Panc1 (cell line): Measurements from ENCODE around the gene PRKACG. TPM values are rescaled to one million over a fixed set of nuclear protein-coding genes. Genes with fewer than 3 reads are reported as not detected.

Source experiments
- ATAC-seq: fragments of 200-7000 bp; cut with Tn5 transposase; 2 replicates; pipeline ENCODE4 v1.9.1; 2020; ENCODE audit warnings: mild to moderate bottlenecking, moderate library complexity
- BruUV-seq: library from RNA; stranded (reverse); fragments of 400-500 nt; replicated peaks from 2 replicates; lab custom pipeline; 2021; lab: Mats Ljungman, UMichigan
- CTCF ChIA-PET: fragments of 300-600 bp; sonication (Branson Sonifier 250); formaldehyde crosslinking; loops from one replicate; lab custom pipeline; 2022; ENCODE audit warnings: antibody characterized with exemption; lab: Charles Lee
- POLR2A ChIA-PET: fragments of 300-600 bp; sonication (Branson Sonifier 250); formaldehyde crosslinking; loops from one replicate; lab custom pipeline; 2022; ENCODE audit warnings: antibody characterized with exemption; lab: Charles Lee
- DNase-seq: peaks from one replicate; pipeline ENCODE4 v3.0.0-alpha.2; 2010; ENCODE audit warnings: low read depth, low spot score
- H3K27ac ChIP-seq: 2 replicates; pipeline ENCODE4 v1.5.1; 2011; ENCODE audit warnings: mild to moderate bottlenecking, low read length, inconsistent platforms
- H3K27me3 ChIP-seq: fragments of 200-500 bp; sonication (Bioruptor generic); 2 replicates; pipeline ENCODE4 v1.6.0; 2014; ENCODE audit warnings: low read length, inconsistent platforms; ENCODE audit not compliant: control insufficient read depth, insufficient read depth
- H3K36me3 ChIP-seq: fragments of 200-500 bp; sonication (Bioruptor generic); 2 replicates; pipeline ENCODE4 v1.5.1; 2014; ENCODE audit warnings: inconsistent platforms, mild to moderate bottlenecking, low read length, moderate library complexity; ENCODE audit not compliant: control insufficient read depth, insufficient read depth
- H3K4me1 ChIP-seq: 2 replicates; pipeline ENCODE4 v1.5.1; 2011; ENCODE audit warnings: inconsistent platforms, mild to moderate bottlenecking, low read length, moderate library complexity; ENCODE audit not compliant: control insufficient read depth, insufficient read depth
- H3K4me3 ChIP-seq, 2 experiments: 2 replicates each; pipeline ENCODE4 v1.5.1; 2011 to 2012; ENCODE audit warnings: low read depth in 2 of 2, low read length in 2 of 2, mild to moderate bottlenecking in 2 of 2, inconsistent platforms in 1 of 2, moderate library complexity in 1 of 2
- H3K9me3 ChIP-seq: fragments of 200-500 bp; sonication (Bioruptor generic); 2 replicates; pipeline ENCODE4 v1.5.1; 2014; ENCODE audit warnings: low read depth, mild to moderate bottlenecking, inconsistent platforms, low read length, moderate library complexity; ENCODE audit not compliant: control insufficient read depth, insufficient read depth
- POLR2AphosphoS5 ChIP-seq: IDR thresholded peaks from 2 replicates; pipeline ENCODE4 v1.6.1; 2012; ENCODE audit warnings: mild to moderate bottlenecking, low read depth, low read length, moderate library complexity
- SIN3A ChIP-seq: IDR thresholded peaks from 2 replicates; pipeline ENCODE4 v1.6.1; 2012; ENCODE audit warnings: low read depth, mild to moderate bottlenecking, low read length, moderate library complexity, borderline replicate concordance; ENCODE audit not compliant: insufficient read depth
- TCF7L2 ChIP-seq: IDR thresholded peaks from 2 replicates; pipeline ENCODE4 v1.6.1; 2011; ENCODE audit warnings: mild to moderate bottlenecking, low read depth, low read length, inconsistent platforms
- in situ Hi-C: cut with HindIII; loops from 2 replicates; pipeline ENCODE4 v1.10.0; 2016; ENCODE audit warnings: low sequenced_read_pairs, low pct_unique_long_range_greater_than_20kb
- intact Hi-C: fragments of 100-400 bp; cut with micrococcal nuclease; formaldehyde crosslinking; loops from one replicate; pipeline ENCODE4 v1.10.0; 2022; ENCODE audit not compliant: unreplicated experiment
- total RNA-seq: library from RNA; stranded (reverse); gene quantifications from one replicate; pipeline ENCODE4 v1.2.1, GENCODE V29; 2021; ENCODE audit not compliant: unreplicated experiment
- TF ChIP-seq, protein P1 (sequence below), 2 experiments: IDR thresholded peaks; 2 replicates each; pipeline ENCODE4 v1.6.1; 2011 to 2012; ENCODE audit warnings: low read depth in 2 of 2, control low read depth in 1 of 2, low read length in 1 of 2, mild to moderate bottlenecking in 1 of 2, moderate library complexity in 1 of 2; ENCODE audit not compliant: insufficient read depth in 1 of 2
- TF ChIP-seq, protein P2 (sequence below): fragments of 450-650 bp; IDR thresholded peaks from 2 replicates; pipeline ENCODE4 v1.5.1; 2017; ENCODE audit warnings: mild to moderate bottlenecking

Gene PRKACG
- total RNA-seq, 1 experiment from 2014 or later: not detected

DNA sequence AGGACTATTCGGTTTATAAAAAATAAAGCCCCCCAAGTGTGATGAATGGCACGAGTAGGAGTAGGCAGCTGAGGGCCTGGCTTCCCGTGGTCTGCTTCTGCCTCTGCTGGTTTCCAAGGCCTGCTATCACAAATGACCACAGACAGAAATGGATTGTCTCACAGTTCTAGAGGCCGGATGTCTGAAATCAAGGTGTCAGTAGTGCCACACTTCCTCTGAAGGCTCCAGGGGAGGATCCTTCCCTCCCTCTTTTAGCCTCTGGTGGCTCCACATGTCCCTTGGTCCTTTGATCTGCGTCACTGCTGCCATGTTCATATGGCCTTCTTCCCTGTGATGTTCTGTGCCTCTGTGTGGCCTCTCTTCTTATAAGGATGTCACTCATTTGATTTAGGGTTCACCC lies 15.1 kb downstream of the PRKACG start:
- in situ Hi-C loops (no loop called here), intact Hi-C loops (loop anchor here (1.0 kb wide), 1 partner anchor 415 kb away; no protein-coding TSS in a partner anchor)
- BruUV-seq: no TSS peak
- H3K4me3 ChIP-seq: no peak overlapping the region
- ChIA-PET POLR2A (no interaction called here), CTCF (no interaction called here)
- H3K9me3 ChIP-seq: no peaks in the 10 kb centered on the region
- H3K36me3 ChIP-seq: no peaks in the 10 kb centered on the region
- no peaks in the 10 kb centered on the region for H3K27me3 ChIP-seq
- ATAC-seq: no peak
- no peak overlapping the region for H3K27ac ChIP-seq
- TF ChIP-seq, protein P1, sequence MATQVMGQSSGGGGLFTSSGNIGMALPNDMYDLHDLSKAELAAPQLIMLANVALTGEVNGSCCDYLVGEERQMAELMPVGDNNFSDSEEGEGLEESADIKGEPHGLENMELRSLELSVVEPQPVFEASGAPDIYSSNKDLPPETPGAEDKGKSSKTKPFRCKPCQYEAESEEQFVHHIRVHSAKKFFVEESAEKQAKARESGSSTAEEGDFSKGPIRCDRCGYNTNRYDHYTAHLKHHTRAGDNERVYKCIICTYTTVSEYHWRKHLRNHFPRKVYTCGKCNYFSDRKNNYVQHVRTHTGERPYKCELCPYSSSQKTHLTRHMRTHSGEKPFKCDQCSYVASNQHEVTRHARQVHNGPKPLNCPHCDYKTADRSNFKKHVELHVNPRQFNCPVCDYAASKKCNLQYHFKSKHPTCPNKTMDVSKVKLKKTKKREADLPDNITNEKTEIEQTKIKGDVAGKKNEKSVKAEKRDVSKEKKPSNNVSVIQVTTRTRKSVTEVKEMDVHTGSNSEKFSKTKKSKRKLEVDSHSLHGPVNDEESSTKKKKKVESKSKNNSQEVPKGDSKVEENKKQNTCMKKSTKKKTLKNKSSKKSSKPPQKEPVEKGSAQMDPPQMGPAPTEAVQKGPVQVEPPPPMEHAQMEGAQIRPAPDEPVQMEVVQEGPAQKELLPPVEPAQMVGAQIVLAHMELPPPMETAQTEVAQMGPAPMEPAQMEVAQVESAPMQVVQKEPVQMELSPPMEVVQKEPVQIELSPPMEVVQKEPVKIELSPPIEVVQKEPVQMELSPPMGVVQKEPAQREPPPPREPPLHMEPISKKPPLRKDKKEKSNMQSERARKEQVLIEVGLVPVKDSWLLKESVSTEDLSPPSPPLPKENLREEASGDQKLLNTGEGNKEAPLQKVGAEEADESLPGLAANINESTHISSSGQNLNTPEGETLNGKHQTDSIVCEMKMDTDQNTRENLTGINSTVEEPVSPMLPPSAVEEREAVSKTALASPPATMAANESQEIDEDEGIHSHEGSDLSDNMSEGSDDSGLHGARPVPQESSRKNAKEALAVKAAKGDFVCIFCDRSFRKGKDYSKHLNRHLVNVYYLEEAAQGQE (IDR thresholded peaks at IDR 0.05; ENCODE audit: insufficient read depth in 1 of 2, low read depth in 2 of 2, low read length in 1 of 2): no peak
- TF ChIP-seq TCF7L2 (no peak), SIN3A (no peak), POLR2AphosphoS5 (no peak)
- TF ChIP-seq, protein P2, sequence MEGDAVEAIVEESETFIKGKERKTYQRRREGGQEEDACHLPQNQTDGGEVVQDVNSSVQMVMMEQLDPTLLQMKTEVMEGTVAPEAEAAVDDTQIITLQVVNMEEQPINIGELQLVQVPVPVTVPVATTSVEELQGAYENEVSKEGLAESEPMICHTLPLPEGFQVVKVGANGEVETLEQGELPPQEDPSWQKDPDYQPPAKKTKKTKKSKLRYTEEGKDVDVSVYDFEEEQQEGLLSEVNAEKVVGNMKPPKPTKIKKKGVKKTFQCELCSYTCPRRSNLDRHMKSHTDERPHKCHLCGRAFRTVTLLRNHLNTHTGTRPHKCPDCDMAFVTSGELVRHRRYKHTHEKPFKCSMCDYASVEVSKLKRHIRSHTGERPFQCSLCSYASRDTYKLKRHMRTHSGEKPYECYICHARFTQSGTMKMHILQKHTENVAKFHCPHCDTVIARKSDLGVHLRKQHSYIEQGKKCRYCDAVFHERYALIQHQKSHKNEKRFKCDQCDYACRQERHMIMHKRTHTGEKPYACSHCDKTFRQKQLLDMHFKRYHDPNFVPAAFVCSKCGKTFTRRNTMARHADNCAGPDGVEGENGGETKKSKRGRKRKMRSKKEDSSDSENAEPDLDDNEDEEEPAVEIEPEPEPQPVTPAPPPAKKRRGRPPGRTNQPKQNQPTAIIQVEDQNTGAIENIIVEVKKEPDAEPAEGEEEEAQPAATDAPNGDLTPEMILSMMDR: no peak
- no peaks in the 10 kb centered on the region for H3K4me1 ChIP-seq
- DNase-seq: no peak

DNA sequence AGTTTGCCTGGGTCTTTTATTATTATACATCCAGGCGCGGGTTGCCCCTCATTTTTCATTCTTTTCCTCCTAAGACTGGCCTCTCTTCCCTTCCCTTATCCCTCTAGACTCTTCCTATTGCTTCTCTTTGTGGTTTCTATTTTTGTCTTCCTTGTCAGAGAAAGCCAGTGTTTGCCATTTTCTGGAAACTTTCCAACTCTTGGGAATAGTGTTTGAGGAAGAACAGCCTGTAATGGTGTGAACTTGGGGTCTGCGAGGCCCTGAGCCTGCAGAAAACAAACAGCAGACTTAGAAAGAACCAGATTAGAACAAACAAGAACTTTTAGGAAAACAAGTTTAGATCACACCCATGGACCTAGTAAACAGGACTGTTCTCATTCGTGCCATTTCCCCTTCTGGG lies 15.5 kb downstream of the PRKACG start:
- in situ Hi-C loops: no loop called here
- no peak for TF ChIP-seq TCF7L2
- no peak for TF ChIP-seq POLR2AphosphoS5
- TF ChIP-seq, protein P2: no peak
- no peak for TF ChIP-seq SIN3A
- TF ChIP-seq, protein P1 (IDR thresholded peaks at IDR 0.05; ENCODE audit: insufficient read depth in 1 of 2, low read depth in 2 of 2, low read length in 1 of 2): no peak
- Histone ChIP-seq H3K36me3 (no peaks in the 10 kb centered on the region), H3K27me3 (no peaks in the 10 kb centered on the region), H3K4me1 (no peaks in the 10 kb centered on the region), H3K27ac (no peak overlapping the region), H3K4me3 (no peak overlapping the region), H3K9me3 (no peaks in the 10 kb centered on the region)
- CTCF ChIA-PET: no interaction called here
- no TSS peak for BruUV-seq
- POLR2A ChIA-PET: no interaction called here
- intact Hi-C loops: no loop called here
- DNase-seq (no peak), ATAC-seq (no peak)
